CD14-positive monocyte (primary cell): Measurements from ENCODE around the gene CTNNA3. TPM values are rescaled to one million over a fixed set of nuclear protein-coding genes. Genes with fewer than 3 reads are reported as not detected.

Experiments used
- DNase-seq, 3 donors: peaks; one replicate each; pipeline ENCODE4 v3.0.0-alpha.2; 2011 to 2022
- H2AFZ ChIP-seq: 2 replicates; pipeline ENCODE4 v1.6.0; 2012; ENCODE audit warnings: mild to moderate bottlenecking, low read depth, low read length, inconsistent platforms; ENCODE audit not compliant: insufficient read depth, poor library complexity, severe bottlenecking
- H3K27ac ChIP-seq, 2 donors: 1 replicate in 1 of 2; 2 replicates in 1 of 2; pipeline ENCODE4 v1.5.1; 2012 to 2013; ENCODE audit warnings: low read length in 2 of 2, control low read depth in 1 of 2, inconsistent platforms in 1 of 2, low read depth in 1 of 2, mild to moderate bottlenecking in 1 of 2
- H3K27me3 ChIP-seq, 2 donors: one replicate each; pipeline versions ENCODE4 v1.6.0 to v1.6.1; 2011 to 2013; ENCODE audit warnings: low read length in 2 of 2; ENCODE audit not compliant: control insufficient read depth in 2 of 2, insufficient read depth in 2 of 2
- H3K36me3 ChIP-seq, 2 donors: replicated peaks in 1 of 2; 1 replicate in 1 of 2; 2 replicates in 1 of 2; pipeline versions ENCODE4 v1.5.1 to v1.6.1; 2012 to 2013; ENCODE audit warnings: low read length in 2 of 2, control low read depth in 1 of 2, inconsistent platforms in 1 of 2, mild to moderate bottlenecking in 1 of 2; ENCODE audit not compliant: insufficient read depth in 2 of 2, control insufficient read depth in 1 of 2
- H3K4me1 ChIP-seq, 2 donors: 1 replicate in 1 of 2; 2 replicates in 1 of 2; pipeline versions ENCODE4 v1.5.1 to v1.6.1; 2012 to 2013; ENCODE audit warnings: low read length in 2 of 2, control low read depth in 1 of 2, inconsistent platforms in 1 of 2, mild to moderate bottlenecking in 1 of 2, moderate library complexity in 1 of 2; ENCODE audit not compliant: insufficient read depth in 2 of 2, control insufficient read depth in 1 of 2
- H3K4me2 ChIP-seq: replicated peaks from 2 replicates; pipeline ENCODE3; 2012; ENCODE audit warnings: low read length, moderate library complexity, mild to moderate bottlenecking; ENCODE audit not compliant: poor library complexity, severe bottlenecking; ENCODE audit errors: extremely low read depth
- H3K4me3 ChIP-seq, 3 experiments: fragments of 200-600 bp in 1 of 3; sonication (generic) in 1 of 3; replicated peaks in 1 of 3; 1 replicate in 2 of 3; 2 replicates in 1 of 3; pipeline ENCODE4 v1.5.1; 2011 to 2013; ENCODE audit warnings: low read length in 3 of 3, mild to moderate bottlenecking in 3 of 3, control low read depth in 2 of 3, low read depth in 2 of 3, inconsistent platforms in 1 of 3, moderate library complexity in 1 of 3
- H3K79me2 ChIP-seq: 2 replicates; pipeline ENCODE4 v1.6.0; 2012; ENCODE audit warnings: mild to moderate bottlenecking, control low read depth, inconsistent platforms, low read length, moderate library complexity; ENCODE audit not compliant: insufficient read depth
- H3K9ac ChIP-seq: 2 replicates; pipeline ENCODE4 v1.6.0; 2017; ENCODE audit warnings: low read length, mild to moderate bottlenecking; ENCODE audit not compliant: insufficient read depth, poor library complexity, severe bottlenecking
- H3K9me3 ChIP-seq, 2 donors: replicated peaks in 1 of 2; 1 replicate in 1 of 2; 2 replicates in 1 of 2; pipeline versions ENCODE4 v1.5.1 to v1.6.1; 2012 to 2013; ENCODE audit warnings: low read length in 2 of 2, control low read depth in 1 of 2; ENCODE audit not compliant: control insufficient read depth in 1 of 2, insufficient read depth in 1 of 2
- H4K20me1 ChIP-seq: 2 replicates; pipeline ENCODE4 v1.6.0; 2012; ENCODE audit warnings: mild to moderate bottlenecking, low read length, control low read depth, moderate library complexity; ENCODE audit not compliant: insufficient read depth
- H3K27ac Mint-ChIP-seq, 7 donors: one replicate each; pipeline ENCODE4 v1.8.0; 2020; ENCODE audit warnings: mild to moderate bottlenecking in 7 of 7, mixed read lengths in 7 of 7, moderate library complexity in 6 of 7, inconsistent platforms in 2 of 7
- H3K27me3 Mint-ChIP-seq, 3 donors: one replicate each; pipeline ENCODE4 v1.8.0; 2021 to 2022; ENCODE audit warnings: low read depth in 3 of 3, mild to moderate bottlenecking in 3 of 3, mixed read lengths in 3 of 3, moderate library complexity in 3 of 3, inconsistent platforms in 1 of 3
- H3K36me3 Mint-ChIP-seq, 2 donors: one replicate each; pipeline ENCODE4 v1.8.0; 2020; ENCODE audit warnings: mixed read lengths in 2 of 2, inconsistent platforms in 1 of 2, mild to moderate bottlenecking in 1 of 2
- H3K4me1 Mint-ChIP-seq: one replicate; pipeline ENCODE4 v1.8.0; 2020; ENCODE audit warnings: mild to moderate bottlenecking, mixed read lengths
- H3K4me3 Mint-ChIP-seq, 2 donors: one replicate each; pipeline ENCODE4 v1.8.0; 2020; ENCODE audit warnings: mild to moderate bottlenecking in 2 of 2, mixed read lengths in 2 of 2, moderate library complexity in 1 of 2
- H3K9me3 Mint-ChIP-seq, 7 donors: one replicate each; pipeline ENCODE4 v1.8.0; 2020 to 2022; ENCODE audit warnings: mixed read lengths in 7 of 7, mild to moderate bottlenecking in 6 of 7, moderate library complexity in 6 of 7, inconsistent platforms in 2 of 7
- intact Hi-C, 2 donors: fragments of 100-400 bp; cut with micrococcal nuclease; formaldehyde crosslinking; loops; one replicate each; pipeline versions ENCODE4 v1.15.0 to v1.15.1; 2023
- polyA plus RNA-seq, 3 donors: library from polyadenylated mRNA; depleted of rRNA in 1 of 3; unstranded in 2 of 3; stranded (reverse) in 1 of 3; fragments of 300-500 nt in 2 of 3; fragments of >200 nt in 1 of 3; fragmentation: Illumina TruSeq in 2 of 3; gene quantifications; 1 replicate in 2 of 3; 2 replicates in 1 of 3; pipeline ENCODE4 v1.2.3, GENCODE V29; 2012 to 2021
- TF ChIP-seq, protein P1 (sequence below): fragments of 200-600 bp; IDR thresholded peaks from one replicate; pipeline ENCODE4 v1.8.0; 2022; ENCODE audit warnings: antibody characterized with exemption, mild to moderate bottlenecking

The CTNNA3 gene
- polyA plus RNA-seq, 3 donors: not detected

DNA sequence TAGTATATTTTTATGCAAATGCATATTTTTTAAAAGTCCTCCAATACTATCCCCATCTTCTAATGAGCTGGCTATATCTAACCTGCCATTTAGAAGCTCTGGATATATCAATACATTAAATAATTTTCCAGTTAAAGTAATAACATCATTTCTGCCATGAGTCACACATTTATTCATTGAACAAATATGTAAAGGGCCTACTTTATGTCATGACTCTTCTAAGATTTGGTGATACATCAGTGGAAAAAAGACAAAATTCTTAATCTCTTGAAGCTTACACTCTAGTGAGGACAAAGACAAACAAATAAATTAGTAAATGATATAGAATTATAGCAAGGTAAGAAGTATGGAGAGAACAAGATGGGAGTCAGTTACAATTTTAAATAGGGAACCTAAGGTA, 1487.0 kb downstream of the CTNNA3 start:
- Mint-ChIP-seq H3K4me1 (no peaks in the 10 kb centered on the region), H3K9me3 (no peaks in the 10 kb centered on the region), H3K27me3 (no peaks in the 10 kb centered on the region), H3K4me3 (no peak overlapping the region), H3K27ac (no peak overlapping the region), H3K36me3 (no peaks in the 10 kb centered on the region)
- no peak for DNase-seq
- H3K9me3 ChIP-seq: no peaks in the 10 kb centered on the region
- H3K4me2 ChIP-seq: no peak overlapping the region
- no peak overlapping the region for H3K4me3 ChIP-seq
- TF ChIP-seq, protein P1, sequence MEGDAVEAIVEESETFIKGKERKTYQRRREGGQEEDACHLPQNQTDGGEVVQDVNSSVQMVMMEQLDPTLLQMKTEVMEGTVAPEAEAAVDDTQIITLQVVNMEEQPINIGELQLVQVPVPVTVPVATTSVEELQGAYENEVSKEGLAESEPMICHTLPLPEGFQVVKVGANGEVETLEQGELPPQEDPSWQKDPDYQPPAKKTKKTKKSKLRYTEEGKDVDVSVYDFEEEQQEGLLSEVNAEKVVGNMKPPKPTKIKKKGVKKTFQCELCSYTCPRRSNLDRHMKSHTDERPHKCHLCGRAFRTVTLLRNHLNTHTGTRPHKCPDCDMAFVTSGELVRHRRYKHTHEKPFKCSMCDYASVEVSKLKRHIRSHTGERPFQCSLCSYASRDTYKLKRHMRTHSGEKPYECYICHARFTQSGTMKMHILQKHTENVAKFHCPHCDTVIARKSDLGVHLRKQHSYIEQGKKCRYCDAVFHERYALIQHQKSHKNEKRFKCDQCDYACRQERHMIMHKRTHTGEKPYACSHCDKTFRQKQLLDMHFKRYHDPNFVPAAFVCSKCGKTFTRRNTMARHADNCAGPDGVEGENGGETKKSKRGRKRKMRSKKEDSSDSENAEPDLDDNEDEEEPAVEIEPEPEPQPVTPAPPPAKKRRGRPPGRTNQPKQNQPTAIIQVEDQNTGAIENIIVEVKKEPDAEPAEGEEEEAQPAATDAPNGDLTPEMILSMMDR: no peak
- no peaks in the 10 kb centered on the region for H3K27me3 ChIP-seq
- intact Hi-C loops: no loop called here
- no peak overlapping the region for H2AFZ ChIP-seq
- H3K27ac ChIP-seq: no peak overlapping the region
- H3K36me3 ChIP-seq: no peaks in the 10 kb centered on the region
- no peaks in the 10 kb centered on the region for H3K4me1 ChIP-seq
- no peaks in the 10 kb centered on the region for H4K20me1 ChIP-seq
- H3K79me2 ChIP-seq: no peaks in the 10 kb centered on the region
- H3K9ac ChIP-seq: no peak overlapping the region

DNA sequence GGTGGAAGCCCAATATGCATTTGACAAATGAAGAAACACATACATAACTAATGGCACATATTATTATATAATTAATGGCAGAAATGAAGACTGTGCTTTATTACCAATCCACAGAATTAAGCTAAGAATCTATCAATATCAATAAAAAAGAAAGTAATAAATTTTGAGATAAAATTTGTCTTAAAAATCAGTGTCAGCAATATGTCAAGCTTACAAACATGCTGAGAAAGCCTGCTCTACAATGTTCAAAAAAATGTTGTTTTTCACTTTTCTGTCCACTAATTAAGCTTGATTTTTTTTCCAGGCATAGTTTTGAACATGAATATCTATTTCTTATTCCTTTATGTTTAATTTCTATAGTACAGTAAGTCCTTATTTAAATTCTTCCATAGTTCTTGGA, 1491.2 kb downstream of the CTNNA3 start:
- intact Hi-C loops: no loop called here
- peaks cover 0 to 2% (median 0%) of the 10 kb centered on the region in 7 donors for H3K9me3 Mint-ChIP-seq

More for the DNA sequence above, 1491.2 kb downstream of the CTNNA3 start:
- no peaks in the 10 kb centered on the region for H3K9me3 ChIP-seq
- H3K9ac ChIP-seq: no peak overlapping the region
- no peaks in the 10 kb centered on the region for H3K27me3 Mint-ChIP-seq
- no peak overlapping the region for H3K4me3 ChIP-seq
- no peak overlapping the region for H2AFZ ChIP-seq
- no peak overlapping the region for H3K4me3 Mint-ChIP-seq
- H3K36me3 ChIP-seq: no peaks in the 10 kb centered on the region
- H3K27ac ChIP-seq: no peak overlapping the region
- H4K20me1 ChIP-seq: no peaks in the 10 kb centered on the region
- no peak overlapping the region for H3K4me2 ChIP-seq
- TF ChIP-seq, protein P1: no peak
- H3K4me1 Mint-ChIP-seq: no peaks in the 10 kb centered on the region
- no peak overlapping the region for H3K27ac Mint-ChIP-seq
- no peaks in the 10 kb centered on the region for H3K79me2 ChIP-seq
- no peaks in the 10 kb centered on the region for H3K36me3 Mint-ChIP-seq
- H3K27me3 ChIP-seq: no peaks in the 10 kb centered on the region
- H3K4me1 ChIP-seq: no peaks in the 10 kb centered on the region
- DNase-seq: no peak
